Bronchial epithelial cell (primary cell): ENCODE results near the gene ACACB. TPM values are rescaled to one million over a fixed set of nuclear protein-coding genes. Genes with fewer than 3 reads are reported as not detected.

Source experiments
- DNase-seq: peaks from one replicate; pipeline ENCODE4 v3.0.0-alpha.2; 2010; ENCODE audit warnings: low read depth
- FAIRE-seq: peaks from 2 replicates; lab custom pipeline; 2011; peaks lifted over from hg19 to GRCh38; lab: Jason Lieb, UNC
- H3K27me3 ChIP-seq: 2 replicates; pipeline ENCODE4 v1.5.1; 2011; ENCODE audit warnings: low read length; ENCODE audit not compliant: control insufficient read depth, insufficient read depth
- H3K36me3 ChIP-seq: 2 replicates; pipeline ENCODE4 v1.5.1; 2011; ENCODE audit warnings: low read length; ENCODE audit not compliant: control insufficient read depth, insufficient read depth
- H3K4me3 ChIP-seq: 2 replicates; pipeline ENCODE4 v1.5.1; 2011; ENCODE audit warnings: mild to moderate bottlenecking, low read depth, low read length, control low read depth
- total RNA-seq: library from RNA; depleted of rRNA; stranded (reverse); fragments of >200 nt; gene quantifications from 2 replicates; pipeline ENCODE4 v1.2.1, GENCODE V29; 2014
- TF ChIP-seq, protein P1 (sequence below): IDR thresholded peaks from 2 replicates; pipeline ENCODE4 v1.5.1; 2011; ENCODE audit warnings: mild to moderate bottlenecking, moderate library complexity, low read length, control low read depth, inconsistent platforms; ENCODE audit not compliant: insufficient read depth, severe bottlenecking

ACACB gene
- total RNA-seq, 1 donor from 2014 or later: 0.79 TPM

DNA sequence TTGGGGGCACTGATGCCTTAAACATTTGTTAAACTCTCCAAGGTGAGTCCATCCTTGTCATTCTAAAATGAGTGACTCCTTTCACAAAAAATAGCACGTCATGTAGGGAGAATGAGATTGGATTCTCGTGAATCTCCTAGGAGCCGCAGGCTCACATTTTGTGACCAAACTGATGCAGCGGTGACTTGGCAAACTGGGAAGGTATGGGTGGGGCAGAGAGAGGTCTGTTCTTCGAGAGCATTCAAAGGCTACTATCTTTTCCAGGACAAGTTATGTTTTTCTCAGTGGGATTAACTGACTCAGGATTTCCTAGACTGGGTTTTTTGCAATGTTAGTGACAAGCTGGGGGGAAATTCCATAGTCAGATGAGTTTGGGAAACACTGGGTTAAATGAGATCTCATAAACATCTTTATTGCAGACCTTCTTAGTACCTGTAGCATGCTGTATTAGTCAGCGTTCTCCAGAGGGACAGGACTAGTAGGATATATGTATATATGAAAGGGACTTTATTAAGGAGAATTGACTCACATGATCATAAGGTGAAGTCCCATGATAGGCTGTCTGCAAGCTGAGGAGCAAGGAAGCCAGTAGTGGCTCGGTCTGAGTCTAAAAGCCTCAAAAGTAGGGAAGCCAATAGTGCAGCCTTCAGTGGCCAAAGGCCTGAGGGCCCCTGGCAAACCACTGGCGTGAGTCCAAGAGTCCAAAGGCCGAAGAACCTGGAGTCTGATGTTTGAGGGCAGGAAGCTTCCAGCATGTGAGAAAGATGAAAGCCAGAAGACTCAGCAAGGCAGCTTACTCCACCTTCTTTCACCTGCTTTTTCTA is 131.7 kb downstream of the ACACB start:
- no peaks in the 10 kb centered on the region for H3K36me3 ChIP-seq
- TF ChIP-seq, protein P1, sequence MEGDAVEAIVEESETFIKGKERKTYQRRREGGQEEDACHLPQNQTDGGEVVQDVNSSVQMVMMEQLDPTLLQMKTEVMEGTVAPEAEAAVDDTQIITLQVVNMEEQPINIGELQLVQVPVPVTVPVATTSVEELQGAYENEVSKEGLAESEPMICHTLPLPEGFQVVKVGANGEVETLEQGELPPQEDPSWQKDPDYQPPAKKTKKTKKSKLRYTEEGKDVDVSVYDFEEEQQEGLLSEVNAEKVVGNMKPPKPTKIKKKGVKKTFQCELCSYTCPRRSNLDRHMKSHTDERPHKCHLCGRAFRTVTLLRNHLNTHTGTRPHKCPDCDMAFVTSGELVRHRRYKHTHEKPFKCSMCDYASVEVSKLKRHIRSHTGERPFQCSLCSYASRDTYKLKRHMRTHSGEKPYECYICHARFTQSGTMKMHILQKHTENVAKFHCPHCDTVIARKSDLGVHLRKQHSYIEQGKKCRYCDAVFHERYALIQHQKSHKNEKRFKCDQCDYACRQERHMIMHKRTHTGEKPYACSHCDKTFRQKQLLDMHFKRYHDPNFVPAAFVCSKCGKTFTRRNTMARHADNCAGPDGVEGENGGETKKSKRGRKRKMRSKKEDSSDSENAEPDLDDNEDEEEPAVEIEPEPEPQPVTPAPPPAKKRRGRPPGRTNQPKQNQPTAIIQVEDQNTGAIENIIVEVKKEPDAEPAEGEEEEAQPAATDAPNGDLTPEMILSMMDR: no peak
- FAIRE-seq (peak; percentile 66), DNase-seq (no peak)
- no peaks in the 10 kb centered on the region for H3K27me3 ChIP-seq
- H3K4me3 ChIP-seq: no peak overlapping the region

DNA sequence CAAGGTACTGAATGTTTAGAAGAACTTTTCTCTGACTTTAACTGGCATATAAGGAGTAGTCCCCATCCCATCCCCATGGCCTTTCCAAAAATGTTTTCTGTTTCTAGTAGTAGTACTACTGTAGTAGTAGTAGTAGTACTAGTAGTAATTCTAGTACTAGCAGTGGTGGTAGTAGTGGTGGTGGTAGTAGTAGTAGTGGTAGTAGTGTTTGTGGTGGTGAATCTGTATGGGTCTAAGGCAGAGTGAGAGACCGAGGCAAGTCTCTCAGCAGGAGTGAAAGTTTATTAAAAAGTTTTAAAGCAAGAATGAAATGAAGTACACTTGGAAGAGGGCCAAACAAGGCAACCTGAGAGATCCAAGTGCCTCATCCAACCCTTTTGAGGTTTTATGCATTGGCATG is 134.1 kb downstream of the ACACB start:
- Histone ChIP-seq H3K27me3 (no peaks in the 10 kb centered on the region), H3K36me3 (no peaks in the 10 kb centered on the region), H3K4me3 (no peak overlapping the region)
- DNase-seq (no peak), FAIRE-seq (no peak)
- TF ChIP-seq, protein P1: no peak

DNA sequence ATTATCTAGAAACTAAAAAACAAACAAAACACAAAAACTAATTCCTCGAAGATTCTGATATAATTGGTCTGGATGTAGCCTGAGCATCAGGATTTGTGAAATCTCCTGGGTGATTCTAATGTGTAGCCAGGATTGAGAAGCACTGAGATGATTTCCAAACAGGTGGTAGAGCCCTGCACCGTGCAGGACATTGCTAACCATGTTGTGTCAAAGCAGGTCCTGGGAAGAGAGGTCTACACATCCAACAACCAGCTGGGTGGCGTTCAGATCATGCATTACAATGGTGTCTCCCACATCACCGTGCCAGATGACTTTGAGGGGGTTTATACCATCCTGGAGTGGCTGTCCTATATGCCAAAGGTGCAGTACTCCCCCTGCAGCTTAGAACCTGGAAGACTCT is 136.4 kb downstream of the ACACB start:
- peak; percentile 75 for FAIRE-seq
- no peaks in the 10 kb centered on the region for H3K36me3 ChIP-seq
- no peak overlapping the region for H3K4me3 ChIP-seq
- DNase-seq: no peak
- TF ChIP-seq, protein P1: no peak
- H3K27me3 ChIP-seq: no peaks in the 10 kb centered on the region

DNA sequence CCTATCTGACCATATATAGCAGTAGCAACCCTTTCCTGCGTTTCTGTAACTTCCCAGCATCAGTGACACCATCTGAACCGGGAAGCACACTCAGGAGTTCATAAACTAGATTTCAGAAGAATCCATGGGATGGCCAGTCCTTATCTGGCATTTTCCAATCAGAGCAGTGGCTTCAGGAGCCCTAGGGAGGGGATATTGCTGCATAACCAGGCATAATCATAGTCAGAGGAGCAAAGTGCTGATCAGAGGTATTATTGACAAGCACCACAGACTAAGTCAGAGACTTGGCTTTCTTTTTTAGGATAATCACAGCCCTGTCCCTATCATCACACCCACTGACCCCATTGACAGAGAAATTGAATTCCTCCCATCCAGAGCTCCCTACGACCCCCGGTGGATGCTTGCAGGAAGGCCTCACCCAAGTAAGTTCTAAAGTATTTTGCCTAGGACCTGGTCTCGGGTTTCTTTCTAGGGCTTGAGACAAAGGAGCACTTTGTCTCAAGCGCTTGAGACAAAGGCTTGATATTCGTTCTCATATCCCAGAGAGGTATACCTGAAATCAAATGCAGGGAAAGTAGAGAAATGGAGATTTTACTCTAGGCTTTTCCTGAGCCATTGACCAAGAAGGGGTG is 137.6 kb downstream of the ACACB start:
- TF ChIP-seq, protein P1: no peak
- Histone ChIP-seq H3K36me3 (no peaks in the 10 kb centered on the region), H3K27me3 (no peaks in the 10 kb centered on the region), H3K4me3 (no peak overlapping the region)
- FAIRE-seq (no peak), DNase-seq (no peak)

DNA sequence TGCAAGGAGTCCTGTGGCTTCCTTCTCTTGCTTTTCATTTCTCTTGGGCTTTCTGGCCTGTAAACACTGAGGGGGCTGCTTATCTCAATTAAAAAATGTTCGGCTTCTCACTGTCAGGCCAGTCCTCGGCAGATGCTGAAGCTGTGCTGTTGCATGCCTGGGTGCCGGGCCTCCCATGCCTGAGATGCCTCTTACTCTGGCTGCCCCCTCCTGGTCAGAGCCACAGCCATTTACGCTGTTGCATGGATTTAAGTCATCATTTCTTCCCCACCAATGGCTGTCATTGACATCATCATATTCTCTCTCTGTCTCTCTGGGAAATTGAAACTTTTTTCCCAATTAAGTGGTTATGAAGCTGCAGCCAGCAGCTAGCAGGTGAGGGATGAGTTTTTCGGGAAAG is 139.0 kb downstream of the ACACB start:
- no peak for FAIRE-seq
- DNase-seq: no peak
- H3K27me3 ChIP-seq: no peaks in the 10 kb centered on the region
- H3K4me3 ChIP-seq: no peak overlapping the region
- TF ChIP-seq, protein P1: peak; percentile 7
- H3K36me3 ChIP-seq: no peaks in the 10 kb centered on the region
